ENCODE results near the gene RDH11.
"Not testable (repeated sequence)": the region's sequence is repeated elsewhere in the genome, so short reads cannot be mapped to it uniquely, and the experiment has no call there.

Gene RDH11, protein sequence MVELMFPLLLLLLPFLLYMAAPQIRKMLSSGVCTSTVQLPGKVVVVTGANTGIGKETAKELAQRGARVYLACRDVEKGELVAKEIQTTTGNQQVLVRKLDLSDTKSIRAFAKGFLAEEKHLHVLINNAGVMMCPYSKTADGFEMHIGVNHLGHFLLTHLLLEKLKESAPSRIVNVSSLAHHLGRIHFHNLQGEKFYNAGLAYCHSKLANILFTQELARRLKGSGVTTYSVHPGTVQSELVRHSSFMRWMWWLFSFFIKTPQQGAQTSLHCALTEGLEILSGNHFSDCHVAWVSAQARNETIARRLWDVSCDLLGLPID

DNA sequence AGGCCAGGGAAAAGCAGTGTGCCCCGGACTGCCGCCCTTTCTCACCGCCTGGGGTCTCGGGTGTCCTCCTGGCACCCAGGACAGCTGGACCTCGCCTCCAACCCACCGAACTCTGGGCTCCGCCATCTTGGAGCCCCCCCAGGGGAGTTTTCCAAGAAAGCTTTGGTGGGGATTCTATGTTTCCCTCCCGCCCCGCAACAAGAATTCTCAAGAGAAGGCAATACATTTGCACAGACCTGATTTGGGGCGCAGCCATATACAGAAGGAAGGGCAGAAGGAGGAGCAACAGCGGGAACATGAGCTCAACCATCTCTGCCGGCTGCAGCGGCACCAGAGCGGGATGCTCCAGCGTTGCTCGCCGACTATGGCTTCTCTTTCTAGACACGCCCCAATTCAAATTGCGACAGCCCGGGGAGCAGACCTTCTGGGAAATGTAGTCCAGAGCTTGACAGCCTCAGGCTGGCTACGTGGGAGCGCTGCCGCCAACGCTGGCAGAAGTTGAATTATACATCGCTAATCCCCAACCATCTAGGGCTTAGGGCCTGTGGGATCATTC lies at the start of gene RDH11:
Gene RDH11, minus strand, starts transcription at position 371 of the 556 bp plus-strand sequence. Its CDS starts 61 bp downstream, at position 310.
- peak; percentile 78 for DNase-seq

DNA sequence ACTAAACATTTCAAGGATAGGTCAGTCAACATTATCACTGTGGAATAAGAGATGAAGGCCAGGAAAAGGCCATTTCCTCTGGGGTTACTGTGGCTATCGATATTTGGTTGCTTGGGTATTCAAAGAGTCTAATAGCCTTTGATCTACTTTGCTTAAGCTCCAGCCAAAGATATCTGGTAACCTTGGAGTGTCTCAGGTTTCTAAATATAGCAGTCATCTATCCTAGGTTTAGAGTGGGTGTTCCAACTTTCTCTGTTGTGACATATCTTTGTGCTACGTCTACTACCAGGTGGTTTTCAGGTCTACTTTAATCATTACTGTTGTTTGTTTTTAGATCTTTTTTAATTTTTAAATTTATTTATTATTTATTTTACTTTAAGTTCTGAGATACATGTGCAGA lies 48.5 kb upstream of the RDH11 start:
- DNase-seq: no peak

DNA sequence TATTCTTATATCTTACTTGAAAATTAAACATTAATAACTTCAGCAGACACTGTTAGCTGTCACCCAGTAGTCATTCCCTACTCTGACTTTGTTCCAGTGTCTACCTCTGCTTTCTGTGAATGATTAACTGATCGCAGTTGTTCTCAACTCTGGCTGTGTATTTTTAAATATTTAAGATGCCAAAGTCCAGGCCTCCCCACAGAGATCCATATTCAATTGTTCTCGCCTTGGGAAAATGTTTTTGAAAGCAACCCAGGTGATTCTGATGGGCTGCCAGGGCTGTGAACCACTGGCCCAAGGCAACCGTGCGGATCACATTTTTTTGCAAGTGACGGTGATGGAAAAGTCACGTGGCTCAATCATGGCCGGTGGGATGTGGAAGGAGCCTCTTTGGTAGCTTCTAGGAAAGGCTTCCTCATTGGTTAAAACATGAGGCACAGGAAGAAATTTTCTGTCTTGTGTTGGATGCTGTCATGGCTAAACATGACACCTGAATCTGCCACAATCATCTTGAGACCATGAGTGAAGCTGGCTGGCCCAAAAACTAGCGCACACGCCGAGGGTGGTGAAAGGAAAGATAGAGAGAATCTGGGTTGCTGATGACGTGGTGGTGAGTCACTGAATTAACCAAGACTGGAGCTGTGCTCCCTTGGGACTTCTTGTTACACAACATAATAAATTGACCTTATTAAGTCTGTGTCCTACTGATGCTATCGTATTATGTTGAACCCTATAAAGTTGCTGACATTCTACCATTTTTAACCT lies 43.4 kb upstream of the RDH11 start:
- peak; percentile 19 for DNase-seq

DNA sequence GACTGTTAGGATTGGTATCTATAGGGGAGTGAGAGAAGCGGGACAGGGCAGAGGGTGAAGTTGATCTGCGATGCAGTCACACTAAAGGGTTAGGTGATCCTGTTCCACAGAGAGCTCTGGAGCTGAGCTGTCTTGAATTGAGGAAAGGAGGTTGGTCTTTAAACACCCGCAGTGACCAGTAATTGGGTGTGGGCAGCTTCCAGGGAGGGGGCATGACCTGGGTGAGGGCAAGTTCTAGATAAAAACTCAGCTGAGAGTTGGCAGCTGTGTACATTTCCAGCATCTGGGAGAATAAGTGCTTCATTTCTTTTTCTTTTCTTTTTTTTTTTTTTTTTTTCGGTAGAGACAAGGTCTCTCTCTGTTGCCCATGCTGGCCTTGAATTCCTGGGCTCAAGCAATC lies 41.2 kb upstream of the RDH11 start:
- DNase-seq: no peak

DNA sequence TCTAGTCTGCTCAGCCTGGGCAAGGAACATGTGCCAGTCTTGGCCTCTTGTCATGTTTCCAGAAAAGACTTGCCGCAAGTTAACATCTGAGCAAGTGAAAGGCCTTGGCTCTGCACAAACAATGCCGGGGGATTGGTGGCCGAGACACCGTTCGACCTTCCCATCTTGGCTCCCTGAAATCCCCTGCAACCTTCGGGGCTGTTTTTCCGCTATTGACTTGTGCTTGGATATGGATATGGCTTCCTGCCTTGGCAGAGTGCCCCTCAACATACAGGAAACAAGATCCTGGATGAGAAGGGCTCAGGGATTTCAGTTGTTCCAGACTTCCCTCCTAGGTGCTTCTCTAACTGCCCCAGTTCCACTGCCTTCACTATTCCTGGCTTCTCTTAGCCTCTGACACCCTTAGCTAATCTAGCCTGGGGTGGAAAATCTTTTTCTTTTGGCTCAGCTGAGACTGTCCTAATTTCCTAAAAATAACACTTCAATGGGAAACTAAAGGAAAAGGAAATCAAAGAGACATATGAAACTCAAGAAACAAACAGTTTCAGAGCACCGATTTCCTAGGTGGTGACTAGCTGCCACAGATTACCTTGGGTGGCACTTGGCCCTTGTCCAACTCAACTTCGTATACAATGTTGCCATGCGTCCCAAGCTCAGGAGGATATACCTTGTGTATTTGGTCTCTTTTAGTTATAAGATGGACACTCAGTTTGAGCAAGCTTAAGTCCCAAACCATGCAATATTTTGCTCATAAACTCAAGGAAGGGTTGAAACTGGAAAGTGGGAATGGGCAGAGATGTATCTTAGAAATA lies 40.0 kb upstream of the RDH11 start:
- no peak for DNase-seq

DNA sequence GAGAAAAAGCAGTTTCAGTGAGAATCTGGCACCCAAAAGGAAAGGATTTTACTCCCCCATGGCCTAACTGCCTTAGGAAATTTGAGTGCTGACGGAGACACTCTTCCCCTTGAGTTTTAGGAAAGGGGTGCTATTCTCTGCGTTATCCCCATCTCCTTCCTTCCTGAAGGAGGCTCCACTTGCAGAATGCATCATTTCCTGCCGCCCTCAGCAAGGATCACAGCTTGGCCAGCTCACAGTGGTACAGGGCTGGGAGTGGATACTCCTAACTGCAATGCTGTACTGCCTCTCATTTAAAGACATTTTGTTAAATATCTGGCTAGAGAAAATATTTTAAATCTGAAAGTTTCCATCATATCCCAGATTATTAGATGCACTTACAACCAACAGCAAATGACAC lies 39.1 kb upstream of the RDH11 start:
- DNase-seq: no peak

DNA sequence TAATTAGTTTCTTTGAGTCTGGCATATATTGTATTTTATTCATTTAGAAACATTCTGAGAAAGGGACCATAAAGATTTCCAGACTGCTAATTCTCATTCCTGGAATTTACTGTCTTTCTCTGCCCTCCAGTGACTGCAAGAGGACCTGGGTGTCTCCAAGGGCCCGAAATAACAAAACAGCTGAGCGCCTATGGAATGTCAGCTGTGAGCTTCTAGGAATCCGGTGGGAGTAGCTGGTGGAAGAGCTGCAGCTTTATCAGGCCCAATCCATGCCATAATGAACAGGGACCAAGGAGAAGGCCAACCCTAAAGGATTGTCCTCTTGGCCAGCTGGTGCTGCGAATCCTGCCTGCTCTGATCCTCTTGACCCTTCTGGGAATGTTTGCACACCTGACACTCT lies 38.1 kb upstream of the RDH11 start:
- no peak for DNase-seq

DNA sequence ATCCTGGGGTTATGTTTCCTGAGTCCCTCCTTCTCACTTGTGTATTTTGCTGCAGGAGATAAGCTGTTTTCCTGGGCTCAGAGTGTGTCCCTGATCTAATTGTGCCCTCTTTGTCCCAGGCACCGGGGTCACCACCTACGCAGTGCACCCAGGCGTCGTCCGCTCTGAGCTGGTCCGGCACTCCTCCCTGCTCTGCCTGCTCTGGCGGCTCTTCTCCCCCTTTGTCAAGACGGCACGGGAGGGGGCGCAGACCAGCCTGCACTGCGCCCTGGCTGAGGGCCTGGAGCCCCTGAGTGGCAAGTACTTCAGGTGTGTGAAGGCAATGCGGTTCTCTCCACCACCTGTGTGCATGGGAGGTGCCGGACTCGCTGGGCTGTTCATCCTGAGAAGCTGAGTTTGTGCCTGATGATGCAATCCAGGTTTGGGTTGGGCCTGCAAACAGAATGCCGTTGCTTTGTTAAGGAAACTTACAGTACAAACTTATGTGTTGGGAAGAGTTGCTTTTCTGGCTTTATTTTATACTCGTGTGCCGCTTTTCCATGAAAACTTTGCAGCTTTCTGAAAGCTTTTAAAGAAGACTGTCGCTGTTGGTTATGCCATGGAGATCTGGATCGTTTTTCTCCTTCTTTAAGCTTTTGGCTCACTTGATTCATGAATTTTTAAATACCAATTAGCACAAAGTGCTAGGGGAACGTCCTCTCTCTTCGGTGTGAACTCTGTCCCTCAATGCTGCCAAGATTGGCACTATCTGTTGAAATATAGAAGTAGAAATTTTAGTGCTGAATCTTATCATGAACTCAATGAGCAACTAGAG lies 33.7 kb upstream of the RDH11 start:
- DNase-seq: no peak

DNA sequence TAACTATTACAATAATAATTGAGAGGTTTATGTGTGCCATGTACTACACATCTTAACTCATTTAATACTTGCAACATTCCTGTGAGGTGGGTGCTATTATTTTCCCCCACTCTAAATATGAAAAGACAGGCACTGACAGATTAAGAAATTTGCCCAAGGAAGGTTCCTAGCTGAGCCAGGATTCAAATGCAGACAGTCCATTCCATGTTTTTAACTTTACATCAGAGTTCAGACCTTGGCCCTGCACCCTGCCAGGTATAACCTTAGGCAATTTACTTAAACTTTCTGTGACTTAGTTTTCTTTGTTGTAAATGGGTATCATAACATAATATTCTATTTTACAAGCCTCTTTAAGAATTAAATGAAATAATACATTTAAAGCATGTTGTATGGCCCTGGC lies 32.7 kb upstream of the RDH11 start:
- DNase-seq: no peak

DNA sequence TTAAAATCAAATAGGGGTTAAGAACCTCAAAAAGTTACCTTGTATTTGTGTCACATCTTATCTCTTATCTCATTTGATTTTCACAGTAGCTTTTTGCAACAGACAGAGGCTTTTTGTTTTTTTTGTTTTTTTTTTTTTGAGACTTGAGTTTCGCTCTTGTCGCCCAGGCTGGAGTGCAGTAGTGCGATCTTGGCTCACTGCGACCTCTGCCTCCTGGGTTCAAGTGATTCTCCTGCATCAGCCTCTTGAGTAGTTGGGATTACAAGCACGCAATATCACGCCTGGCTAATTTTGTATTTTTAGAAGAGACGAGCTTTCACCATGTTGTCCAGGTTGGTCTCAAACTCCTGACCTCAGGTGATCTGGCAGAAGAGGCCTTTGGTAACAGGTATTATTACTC lies 31.8 kb upstream of the RDH11 start:
- DNase-seq: no peak

DNA sequence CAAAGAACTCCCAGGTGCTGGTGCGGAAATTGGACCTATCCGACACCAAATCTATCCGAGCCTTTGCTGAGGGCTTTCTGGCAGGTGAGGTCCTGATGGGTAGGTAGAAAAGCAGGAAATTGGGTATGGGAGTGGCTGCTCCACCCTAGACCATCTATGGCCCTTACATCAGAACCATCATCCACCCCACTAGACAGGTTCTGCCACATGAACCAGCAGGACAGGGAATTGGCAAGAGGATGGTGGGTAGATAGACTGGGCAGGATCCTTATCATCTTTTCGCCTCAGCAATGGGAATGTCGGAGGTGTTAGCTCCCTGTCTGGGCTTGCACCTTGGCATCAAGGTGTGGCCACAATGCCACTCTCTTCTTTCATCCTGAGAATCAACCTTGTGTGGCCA lies 29.6 kb upstream of the RDH11 start:
- no peak for DNase-seq

DNA sequence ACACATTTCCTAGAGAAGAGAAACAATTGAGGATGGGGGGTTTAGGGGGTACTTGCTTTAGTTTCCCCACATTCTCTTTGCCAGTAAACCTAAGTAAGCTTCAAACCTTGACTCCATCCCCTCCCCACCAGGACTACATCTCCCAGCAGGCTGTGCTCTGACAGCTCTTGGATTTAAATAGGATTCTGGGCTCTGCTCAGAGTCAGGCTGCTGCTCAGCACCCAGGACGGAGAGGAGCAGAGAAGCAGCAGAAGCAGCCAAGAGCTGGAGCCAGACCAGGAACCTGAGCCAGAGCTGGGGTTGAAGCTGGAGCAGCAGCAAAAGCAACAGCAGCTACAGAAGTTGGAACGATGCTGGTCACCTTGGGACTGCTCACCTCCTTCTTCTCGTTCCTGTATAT lies 26.7 kb upstream of the RDH11 start:
- no peak for DNase-seq

DNA sequence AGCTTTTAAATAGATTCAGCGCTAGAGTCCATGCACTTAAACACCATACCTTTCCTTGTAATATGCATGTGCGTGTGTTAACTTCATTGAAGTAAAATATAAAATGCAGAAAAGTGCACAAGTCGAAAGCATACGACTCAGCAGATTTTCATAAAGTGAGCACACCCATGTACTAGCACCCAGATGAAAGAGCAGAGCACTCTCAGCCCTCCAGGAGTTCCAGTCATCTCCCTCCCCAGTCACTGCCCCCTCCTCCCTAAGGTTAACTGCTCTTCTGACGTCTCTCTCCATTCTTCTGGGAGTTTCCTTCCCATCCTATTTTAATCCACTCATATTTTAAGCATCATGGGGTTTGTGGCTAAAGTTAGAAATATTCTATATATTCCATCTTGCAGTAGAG lies 26.3 kb upstream of the RDH11 start:
- DNase-seq: no peak

DNA sequence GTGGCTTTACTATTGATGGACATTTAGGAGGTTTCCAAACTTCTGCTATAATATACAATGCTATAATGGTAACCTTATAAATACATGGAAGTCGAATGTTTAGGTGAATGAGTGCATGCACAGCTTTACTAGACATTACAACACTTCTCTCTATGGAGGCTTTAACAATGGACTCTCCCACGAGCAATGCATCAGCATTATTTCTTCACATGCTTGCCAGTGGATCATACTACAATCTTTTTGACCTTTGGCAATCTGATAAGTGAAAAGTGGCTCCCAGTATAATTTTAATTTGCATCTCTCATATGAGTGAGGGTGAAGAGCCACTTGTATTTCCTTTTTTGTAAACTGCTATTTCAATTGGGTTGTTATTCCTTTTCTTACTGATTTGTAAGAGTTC lies 24.3 kb upstream of the RDH11 start:
- DNase-seq: no peak

DNA sequence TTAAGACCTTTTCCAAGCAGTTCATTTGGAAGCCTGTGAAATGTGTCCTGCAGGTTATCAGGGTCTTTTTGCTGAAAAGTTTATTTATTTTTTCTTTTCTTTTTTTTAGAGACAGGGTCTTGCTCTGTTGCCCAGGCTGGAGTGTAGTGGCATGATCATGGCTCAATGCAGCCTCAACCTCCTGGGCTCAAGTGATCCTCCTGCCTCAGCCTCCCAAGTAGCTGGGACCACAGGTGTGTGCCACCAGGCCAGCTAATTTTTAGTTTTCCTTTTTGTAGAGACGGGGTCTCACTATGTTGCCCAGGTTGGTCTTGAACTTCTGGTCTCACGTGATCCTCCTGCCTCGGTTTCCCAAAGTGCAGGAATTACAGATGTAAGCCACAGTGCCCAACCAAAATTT lies 23.8 kb upstream of the RDH11 start:
- not testable (repeated sequence) for DNase-seq

DNA sequence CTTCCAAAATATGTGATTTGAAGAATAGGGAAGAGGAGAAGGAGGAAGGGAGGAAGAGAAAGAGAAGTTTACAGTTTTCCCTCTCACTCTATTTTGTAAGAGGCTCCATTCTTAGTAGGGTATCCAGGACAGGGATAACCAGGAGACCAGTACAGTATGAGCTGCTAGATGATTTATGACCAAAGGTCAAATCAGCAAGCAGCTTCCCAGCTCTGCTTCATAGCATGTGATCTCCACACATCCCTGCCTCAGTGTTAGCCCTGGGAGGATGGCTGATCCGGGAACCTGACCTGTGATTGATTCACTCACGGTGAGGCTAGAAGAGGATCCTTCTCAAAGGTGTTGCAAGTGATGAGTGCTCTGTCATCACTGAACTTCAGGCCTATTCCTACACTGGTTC lies 22.7 kb upstream of the RDH11 start:
- DNase-seq: no peak

DNA sequence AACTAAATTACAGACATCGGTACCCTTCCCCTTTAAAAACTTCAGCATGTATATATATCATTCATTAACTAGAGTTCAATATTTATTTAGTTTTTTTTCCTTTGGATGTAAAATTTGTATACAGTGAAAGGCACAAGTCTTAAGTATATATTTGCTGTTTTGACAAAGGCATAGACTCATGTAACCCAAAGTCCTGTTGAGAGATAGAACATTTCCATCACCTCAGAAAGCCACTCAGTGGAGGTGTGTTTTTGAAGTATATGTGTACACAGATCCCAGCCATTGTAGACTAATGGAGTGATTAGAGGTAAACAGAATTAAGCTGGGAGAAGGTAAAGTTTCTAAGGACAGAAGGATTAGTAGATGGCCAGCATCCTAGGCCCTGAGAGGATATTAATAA lies 21.5 kb upstream of the RDH11 start:
- no peak for DNase-seq

DNA sequence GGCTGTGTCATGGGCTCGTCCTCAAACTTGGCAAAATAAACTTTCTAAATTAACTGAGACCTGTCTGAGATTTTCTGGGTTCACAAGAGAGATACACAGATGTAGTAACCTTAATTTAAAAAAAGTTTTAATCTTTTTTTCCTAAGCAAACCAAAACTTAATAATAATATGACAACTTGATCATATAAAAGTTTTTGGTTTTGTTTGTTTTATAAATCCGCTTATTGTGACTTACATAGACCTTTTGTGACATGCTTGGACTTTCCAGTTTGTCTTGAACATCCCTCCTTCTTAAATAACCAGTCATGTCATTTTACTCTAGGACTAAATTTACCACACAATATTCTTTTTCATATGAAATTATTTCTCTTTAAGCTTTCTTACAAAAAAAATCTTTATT lies 14.6 kb upstream of the RDH11 start:
- no peak for DNase-seq

DNA sequence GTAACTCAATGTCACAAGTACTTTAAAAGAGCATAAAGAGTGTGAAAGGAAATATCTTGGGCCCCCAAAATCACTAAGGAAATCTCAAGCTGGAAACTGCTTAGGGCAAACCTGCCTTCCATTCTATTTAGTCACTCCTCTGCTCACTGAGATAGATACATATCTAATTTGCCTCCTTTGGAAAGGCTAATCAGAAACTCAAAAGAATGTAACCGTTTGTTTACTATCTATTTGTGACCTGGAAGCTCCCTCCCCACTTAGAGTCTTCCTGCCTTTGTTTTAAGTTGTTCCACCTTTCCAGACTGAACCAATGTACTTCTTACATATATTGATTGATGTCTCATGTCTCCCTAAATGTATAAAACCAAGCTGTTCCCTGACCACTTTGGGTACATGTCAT lies 14.2 kb upstream of the RDH11 start:
- DNase-seq: not testable (repeated sequence)

DNA sequence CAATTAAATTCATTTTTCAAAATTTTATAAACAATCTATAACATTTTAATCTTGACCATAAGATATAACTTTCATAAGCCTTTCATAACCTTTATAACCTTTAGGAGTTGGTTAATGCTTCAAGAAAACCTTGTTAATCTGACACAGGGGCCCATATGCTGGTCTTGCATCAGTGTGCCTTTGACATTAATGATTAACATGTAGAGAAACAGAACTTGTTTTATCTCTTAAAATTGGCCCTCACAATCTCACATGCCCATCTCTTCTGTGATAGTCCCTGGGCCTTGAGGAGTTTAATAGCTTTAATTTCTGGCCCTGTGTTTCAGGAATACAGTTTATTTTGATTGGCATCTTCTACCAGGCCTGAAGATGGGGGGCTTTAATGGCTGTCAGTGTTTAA lies 13.8 kb upstream of the RDH11 start:
- DNase-seq: not testable (repeated sequence)

DNA sequence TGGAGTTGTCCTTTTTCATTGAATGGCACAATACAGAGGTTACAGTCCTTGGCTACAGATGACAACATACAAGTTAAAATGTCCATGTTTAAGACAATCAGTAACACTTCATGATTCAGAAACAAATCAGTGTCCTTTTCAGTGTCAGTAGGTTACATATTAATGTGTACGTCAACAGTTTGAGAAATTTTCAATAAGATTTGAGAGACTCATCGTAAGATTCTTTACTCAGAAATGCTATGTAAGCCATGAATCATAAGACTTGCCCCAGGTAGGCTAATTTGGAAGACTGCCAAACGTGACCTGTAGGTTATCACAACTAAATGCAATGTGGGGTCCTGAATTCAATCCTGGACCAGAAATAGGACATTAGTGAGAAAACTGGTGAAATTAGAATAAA lies 9.6 kb upstream of the RDH11 start:
- DNase-seq: no peak

DNA sequence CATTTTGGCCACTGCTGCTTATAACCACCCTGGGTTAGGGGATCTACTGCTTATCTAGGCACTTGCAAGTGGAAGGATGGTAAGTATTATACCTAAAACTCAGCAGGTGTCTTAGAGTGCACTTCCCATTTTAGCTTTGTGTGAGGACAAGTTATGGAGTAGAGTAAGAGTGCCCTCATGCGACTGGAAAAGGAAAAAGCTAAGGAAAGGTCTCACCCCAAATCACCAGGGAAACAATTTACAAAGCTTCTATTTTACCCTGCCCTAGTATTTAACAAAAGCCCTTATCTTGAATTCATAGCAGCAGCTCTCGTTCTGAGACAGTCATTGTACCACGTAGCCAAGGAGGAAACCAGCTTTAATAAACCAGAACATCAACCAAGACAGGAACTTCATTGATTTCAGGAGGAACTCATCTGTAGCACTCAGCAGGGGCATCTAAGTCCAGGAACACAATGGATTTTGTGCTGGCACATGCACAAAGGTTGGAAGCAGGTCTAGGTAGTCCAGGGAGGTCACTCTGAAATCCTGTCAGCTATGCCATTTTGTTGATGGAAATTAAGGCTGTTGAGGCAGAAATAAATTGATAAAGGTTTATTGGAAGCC lies 9.0 kb upstream of the RDH11 start:
- DNase-seq: peak; percentile 35

Measured in NCI-H1436 treated with DMSO at 0.1 percent for 48 hours (cell line).